Activated CD8-positive, alpha-beta memory T cell treated with anti-CD3 and anti-CD28 coated beads, Interleukin-2, amount 10 ng/mL, durations not matched to agents 7 days and 5 days (primary cell): ENCODE data around the gene DIAPH2. TPM values are rescaled to one million over a fixed set of nuclear protein-coding genes. Genes with fewer than 3 reads are reported as not detected.

Experiments used
- ATAC-seq: fragments of 150-1000 bp; cut with Tn5 transposase; one replicate; pipeline ENCODE4 v1.10.0; 2021; ENCODE audit warnings: moderate library complexity
- CTCF ChIA-PET: fragments of 350-600 bp; sonication (Branson Sonifier 250); formaldehyde crosslinking; loops from one replicate; lab custom pipeline; 2021; ENCODE audit warnings: antibody characterized with exemption; lab: Charles Lee
- DNase-seq: peaks from one replicate; pipeline ENCODE4 v3.0.0-alpha.2; 2020
- H3K27ac Mint-ChIP-seq: one replicate; pipeline ENCODE4 v1.8.0; 2021; ENCODE audit warnings: mild to moderate bottlenecking, mixed read lengths
- H3K27me3 Mint-ChIP-seq: one replicate; pipeline ENCODE4 v1.8.0; 2021; ENCODE audit warnings: mixed read lengths
- H3K36me3 Mint-ChIP-seq: one replicate; pipeline ENCODE4 v1.8.0; 2021; ENCODE audit warnings: mild to moderate bottlenecking, mixed read lengths
- H3K4me1 Mint-ChIP-seq: one replicate; pipeline ENCODE4 v1.8.0; 2021; ENCODE audit warnings: mixed read lengths
- H3K4me3 Mint-ChIP-seq: one replicate; pipeline ENCODE4 v1.8.0; 2021; ENCODE audit warnings: mild to moderate bottlenecking, moderate library complexity, mixed read lengths
- H3K9me3 Mint-ChIP-seq: one replicate; pipeline ENCODE4 v1.8.0; 2022; ENCODE audit warnings: low read depth, mixed read lengths
- total RNA-seq, 2 experiments: library from RNA; stranded (reverse); gene quantifications; one replicate each; pipeline ENCODE4 v1.2.3, GENCODE V29; 2021

Gene DIAPH2
- total RNA-seq, 2 experiments from 2014 or later: 7.9 to 14.4 TPM

- Mint-ChIP-seq H3K4me3 (no peak overlapping the region), H3K4me1 (peaks cover 7% of the 10 kb centered on the region), H3K27me3 (no peaks in the 10 kb centered on the region), H3K36me3 (no peaks in the 10 kb centered on the region), H3K9me3 (no peaks in the 10 kb centered on the region), H3K27ac (no peak overlapping the region)
- no peak for ATAC-seq
- CTCF ChIA-PET: no interaction called here
- DNase-seq: no peak
Observed at GRCh38 chrX:97159916-97160800, 475.5 kb downstream of the DIAPH2 start.

GRCh38 chrX:97167333-97167732, 482.7 kb downstream of the DIAPH2 start:
- Mint-ChIP-seq H3K36me3 (peaks cover 1% of the 10 kb centered on the region), H3K4me3 (no peak overlapping the region), H3K9me3 (no peaks in the 10 kb centered on the region), H3K27me3 (no peaks in the 10 kb centered on the region), H3K27ac (no peak overlapping the region), H3K4me1 (no peaks in the 10 kb centered on the region)
- DNase-seq (no peak), ATAC-seq (no peak)
- CTCF ChIA-PET: no interaction called here

GRCh38 chrX:97168646-97169045, 484.0 kb downstream of the DIAPH2 start:
- no peak for DNase-seq
- no peak overlapping the region for H3K4me3 Mint-ChIP-seq
- H3K27me3 Mint-ChIP-seq: no peaks in the 10 kb centered on the region
- no peaks in the 10 kb centered on the region for H3K9me3 Mint-ChIP-seq
- no peaks in the 10 kb centered on the region for H3K4me1 Mint-ChIP-seq
- CTCF ChIA-PET: no interaction called here
- peaks cover 1% of the 10 kb centered on the region for H3K36me3 Mint-ChIP-seq
- H3K27ac Mint-ChIP-seq: no peak overlapping the region
- no peak for ATAC-seq

- Mint-ChIP-seq H3K4me1 (no peaks in the 10 kb centered on the region), H3K4me3 (no peak overlapping the region), H3K36me3 (peaks cover 8% of the 10 kb centered on the region), H3K27me3 (no peaks in the 10 kb centered on the region), H3K9me3 (no peaks in the 10 kb centered on the region), H3K27ac (no peak overlapping the region)
- CTCF ChIA-PET: interaction anchor here (0.6 kb wide), 1 partner anchor 393 kb away, joined by 3 read pairs; no protein-coding TSS in a partner anchor
- DNase-seq (no peak), ATAC-seq (no peak)
Observed at GRCh38 chrX:97175147-97175546, 490.5 kb downstream of the DIAPH2 start.

GRCh38 chrX:97189668-97190067, 505.0 kb downstream of the DIAPH2 start:
- Mint-ChIP-seq H3K9me3 (no peaks in the 10 kb centered on the region), H3K4me3 (no peak overlapping the region), H3K36me3 (no peaks in the 10 kb centered on the region), H3K27me3 (no peaks in the 10 kb centered on the region), H3K27ac (no peak overlapping the region), H3K4me1 (no peaks in the 10 kb centered on the region)
- CTCF ChIA-PET: no interaction called here
- ATAC-seq (no peak), DNase-seq (no peak)

GRCh38 chrX:97199501-97199900, 514.9 kb downstream of the DIAPH2 start:
- no peak for ATAC-seq

GRCh38 chrX:97200454-97200853, 515.8 kb downstream of the DIAPH2 start:
- Mint-ChIP-seq H3K9me3 (peaks cover 2% of the 10 kb centered on the region), H3K27ac (no peak overlapping the region), H3K36me3 (no peaks in the 10 kb centered on the region), H3K4me3 (no peak overlapping the region), H3K4me1 (no peaks in the 10 kb centered on the region), H3K27me3 (no peaks in the 10 kb centered on the region)
- CTCF ChIA-PET: no interaction called here
- DNase-seq (no peak), ATAC-seq (no peak)

More at GRCh38 chrX:97199501-97199900, 514.9 kb downstream of the DIAPH2 start:
- CTCF ChIA-PET: no interaction called here
- Mint-ChIP-seq H3K9me3 (peaks cover 1% of the 10 kb centered on the region), H3K27me3 (no peaks in the 10 kb centered on the region), H3K36me3 (no peaks in the 10 kb centered on the region), H3K27ac (no peak overlapping the region), H3K4me1 (no peaks in the 10 kb centered on the region), H3K4me3 (no peak overlapping the region)
- DNase-seq: no peak

GRCh38 chrX:97210501-97210900, 525.9 kb downstream of the DIAPH2 start:
- Mint-ChIP-seq H3K36me3 (no peaks in the 10 kb centered on the region), H3K4me1 (no peaks in the 10 kb centered on the region), H3K4me3 (no peak overlapping the region), H3K27ac (no peak overlapping the region), H3K9me3 (no peaks in the 10 kb centered on the region), H3K27me3 (no peaks in the 10 kb centered on the region)
- DNase-seq: no peak
- CTCF ChIA-PET: no interaction called here
- no peak for ATAC-seq

- Mint-ChIP-seq H3K4me3 (no peak overlapping the region), H3K36me3 (no peaks in the 10 kb centered on the region), H3K4me1 (no peaks in the 10 kb centered on the region), H3K27me3 (no peaks in the 10 kb centered on the region), H3K27ac (no peak overlapping the region), H3K9me3 (no peaks in the 10 kb centered on the region)
- ATAC-seq: no peak
- DNase-seq: no peak
- CTCF ChIA-PET: no interaction called here
Observed at GRCh38 chrX:97211070-97211469, 526.4 kb downstream of the DIAPH2 start.

GRCh38 chrX:97215186-97215585, 530.5 kb downstream of the DIAPH2 start:
- no peaks in the 10 kb centered on the region for H3K9me3 Mint-ChIP-seq

GRCh38 chrX:97224148-97224547, 539.5 kb downstream of the DIAPH2 start:
- no peaks in the 10 kb centered on the region for H3K9me3 Mint-ChIP-seq
- no peak overlapping the region for H3K27ac Mint-ChIP-seq
- H3K27me3 Mint-ChIP-seq: no peaks in the 10 kb centered on the region
- H3K4me3 Mint-ChIP-seq: no peak overlapping the region
- no peaks in the 10 kb centered on the region for H3K36me3 Mint-ChIP-seq
- CTCF ChIA-PET: no interaction called here
- ATAC-seq (no peak), DNase-seq (no peak)
- H3K4me1 Mint-ChIP-seq: no peaks in the 10 kb centered on the region

More at GRCh38 chrX:97215186-97215585, 530.5 kb downstream of the DIAPH2 start:
- ATAC-seq (no peak), DNase-seq (no peak)
- H3K4me3 Mint-ChIP-seq: no peak overlapping the region
- H3K27ac Mint-ChIP-seq: no peak overlapping the region
- no peaks in the 10 kb centered on the region for H3K27me3 Mint-ChIP-seq
- H3K4me1 Mint-ChIP-seq: no peaks in the 10 kb centered on the region
- CTCF ChIA-PET: no interaction called here
- H3K36me3 Mint-ChIP-seq: no peaks in the 10 kb centered on the region

GRCh38 chrX:97229318-97229717, 544.7 kb downstream of the DIAPH2 start:
- DNase-seq: no peak
- Mint-ChIP-seq H3K27ac (no peak overlapping the region), H3K36me3 (peaks cover 3% of the 10 kb centered on the region), H3K4me3 (no peak overlapping the region), H3K9me3 (no peaks in the 10 kb centered on the region), H3K4me1 (no peaks in the 10 kb centered on the region), H3K27me3 (no peaks in the 10 kb centered on the region)
- no peak for ATAC-seq
- CTCF ChIA-PET: no interaction called here

GRCh38 chrX:97230948-97231347, 546.3 kb downstream of the DIAPH2 start:
- peaks cover 3% of the 10 kb centered on the region for H3K36me3 Mint-ChIP-seq
- H3K4me3 Mint-ChIP-seq: no peak overlapping the region
- no peak for ATAC-seq
- DNase-seq: no peak
- H3K27ac Mint-ChIP-seq: no peak overlapping the region
- CTCF ChIA-PET: no interaction called here
- no peaks in the 10 kb centered on the region for H3K4me1 Mint-ChIP-seq
- no peaks in the 10 kb centered on the region for H3K27me3 Mint-ChIP-seq
- no peaks in the 10 kb centered on the region for H3K9me3 Mint-ChIP-seq

- Mint-ChIP-seq H3K27ac (no peak overlapping the region), H3K27me3 (no peaks in the 10 kb centered on the region), H3K4me3 (no peak overlapping the region), H3K4me1 (no peaks in the 10 kb centered on the region), H3K36me3 (peaks cover 3% of the 10 kb centered on the region), H3K9me3 (no peaks in the 10 kb centered on the region)
- CTCF ChIA-PET: no interaction called here
- no peak for DNase-seq
- no peak for ATAC-seq
Observed at GRCh38 chrX:97234471-97235081, 549.9 kb downstream of the DIAPH2 start.
